B cell (primary cell): ENCODE results near the gene EMC6. TPM values are rescaled to one million over a fixed set of nuclear protein-coding genes. Genes with fewer than 3 reads are reported as not detected.
A peak's percentile ranks its signal among the peaks of the same experiment; 100 is the strongest.

Source experiments
- ATAC-seq: fragments of 200-7000 bp; cut with Tn5 transposase; one replicate; pipeline ENCODE4 v1.10.0; 2021; ENCODE audit warnings: low read depth, mild to moderate bottlenecking, moderate number of reproducible peaks, moderate library complexity
- CTCF ChIA-PET: fragments of 350-600 bp; sonication (Branson Sonifier 250); formaldehyde crosslinking; loops from one replicate; lab custom pipeline; 2021; ENCODE audit warnings: antibody characterized with exemption, inconsistent platforms; lab: Charles Lee
- POLR2A ChIA-PET: fragments of 350-600 bp; sonication (Branson Sonifier 250); formaldehyde crosslinking; loops from one replicate; lab custom pipeline; 2021; ENCODE audit warnings: antibody characterized with exemption; lab: Charles Lee
- DNase-seq: peaks from one replicate; pipeline ENCODE4 v3.0.0; 2013
- H2AFZ ChIP-seq: 2 replicates; pipeline ENCODE4 v1.6.1; 2012; ENCODE audit warnings: mild to moderate bottlenecking, low read depth, low read length; ENCODE audit not compliant: insufficient read depth, poor library complexity, severe bottlenecking
- H3K27ac ChIP-seq, 2 donors: 1 replicate in 1 of 2; 2 replicates in 1 of 2; pipeline ENCODE4 v1.5.1; 2012 to 2013; ENCODE audit warnings: low read length in 2 of 2, mild to moderate bottlenecking in 2 of 2, moderate library complexity in 1 of 2
- H3K27me3 ChIP-seq, 4 experiments: fragments of 200-600 bp in 1 of 4; sonication (generic) in 1 of 4; replicated peaks in 1 of 4; 1 replicate in 2 of 4; 2 replicates in 2 of 4; pipeline versions ENCODE4 v1.6.1 to v1.7.0; 2013 to 2016; ENCODE audit warnings: low read length in 3 of 4, mild to moderate bottlenecking in 2 of 4, mixed read lengths in 1 of 4, moderate library complexity in 1 of 4; ENCODE audit not compliant: insufficient read depth in 4 of 4, control insufficient read depth in 3 of 4; ENCODE audit errors: control extremely low read depth in 1 of 4
- H3K36me3 ChIP-seq, 2 experiments: replicated peaks in 1 of 2; 1 replicate in 1 of 2; 2 replicates in 1 of 2; pipeline versions ENCODE4 v1.6.1 to v1.7.1; 2013; ENCODE audit warnings: low read length in 1 of 2; ENCODE audit not compliant: insufficient read depth in 2 of 2, control insufficient read depth in 1 of 2; ENCODE audit errors: control extremely low read depth in 1 of 2, extremely low read depth in 1 of 2
- H3K4me1 ChIP-seq, 2 donors: fragments of 200-600 bp in 1 of 2; sonication (generic) in 1 of 2; 1 replicate in 1 of 2; 2 replicates in 1 of 2; pipeline versions ENCODE4 v1.5.1 to v1.6.1; 2013 to 2017; ENCODE audit warnings: low read length in 2 of 2; ENCODE audit not compliant: control insufficient read depth in 2 of 2, insufficient read depth in 2 of 2
- H3K4me2 ChIP-seq: replicated peaks from 2 replicates; pipeline ENCODE3; 2012; ENCODE audit warnings: mild to moderate bottlenecking, low read depth, low read length; ENCODE audit not compliant: poor library complexity, severe bottlenecking
- H3K4me3 ChIP-seq, 5 experiments: fragments of 200-600 bp in 1 of 5; sonication (generic) in 1 of 5; 1 replicate in 3 of 5; 2 replicates in 2 of 5; pipeline versions ENCODE4 v1.5.1 to v1.7.0; 2011 to 2016; ENCODE audit warnings: low read length in 4 of 5, mild to moderate bottlenecking in 4 of 5, low read depth in 2 of 5, control low read depth in 1 of 5, moderate library complexity in 1 of 5; ENCODE audit not compliant: insufficient read depth in 1 of 5; ENCODE audit errors: control extremely low read depth in 1 of 5, extremely low read depth in 1 of 5
- H3K79me2 ChIP-seq: fragments of 200-600 bp; sonication (generic); one replicate; pipeline ENCODE4 v1.6.0; 2016; ENCODE audit warnings: low read length; ENCODE audit not compliant: control insufficient read depth, insufficient read depth
- H3K9ac ChIP-seq: fragments of 200-600 bp; sonication (generic); 2 replicates; pipeline ENCODE4 v1.6.1; 2017; ENCODE audit warnings: mild to moderate bottlenecking, low read length, moderate library complexity
- H3K9me3 ChIP-seq, 3 donors: one replicate each; pipeline versions ENCODE4 v1.6.1 to v1.7.1; 2013; ENCODE audit warnings: low read length in 2 of 3; ENCODE audit not compliant: control insufficient read depth in 2 of 3, insufficient read depth in 1 of 3; ENCODE audit errors: control extremely low read depth in 1 of 3
- H4K20me1 ChIP-seq: 2 replicates; pipeline ENCODE4 v1.6.0; 2012; ENCODE audit warnings: mild to moderate bottlenecking, low read length; ENCODE audit not compliant: insufficient read depth, control insufficient read depth, poor library complexity, severe bottlenecking
- H3K27ac Mint-ChIP-seq: one replicate; pipeline ENCODE4 v1.8.0; 2021; ENCODE audit warnings: mixed read lengths
- H3K27me3 Mint-ChIP-seq: one replicate; pipeline ENCODE4 v1.8.0; 2021; ENCODE audit warnings: mixed read lengths
- H3K4me1 Mint-ChIP-seq: one replicate; pipeline ENCODE4 v1.8.0; 2021; ENCODE audit warnings: mixed read lengths
- H3K4me3 Mint-ChIP-seq: one replicate; pipeline ENCODE4 v1.8.0; 2021; ENCODE audit warnings: mixed read lengths
- H3K9me3 Mint-ChIP-seq: one replicate; pipeline ENCODE4 v1.8.0; 2022; ENCODE audit warnings: mixed read lengths; ENCODE audit not compliant: insufficient read depth
- EZH2 ChIP-seq: IDR thresholded peaks from 2 replicates; pipeline ENCODE4 v1.6.1; 2012; ENCODE audit warnings: borderline replicate concordance, low read depth, mild to moderate bottlenecking, moderate library complexity, low read length; ENCODE audit not compliant: insufficient read depth, poor library complexity, severe bottlenecking
- WGBS: methylation state at CpG from one replicate; pipeline ENCODE4 v1.1.5; 2013; ENCODE audit warnings: missing lambda C conversion rate; ENCODE audit not compliant: insufficient coverage; 5-methylcytosine and 5-hydroxymethylcytosine counted together
- intact Hi-C: fragments of 100-400 bp; cut with micrococcal nuclease; formaldehyde crosslinking; loops from one replicate; pipeline ENCODE4 v1.10.0; 2022
- polyA plus RNA-seq: library from polyadenylated mRNA; depleted of rRNA; stranded (reverse); fragments of >200 nt; gene quantifications from 2 replicates; pipeline ENCODE4 v1.2.3, GENCODE V29; 2012
- total RNA-seq, 2 donors: library from RNA; stranded (reverse); fragments of 120-200 nt in 1 of 2; gene quantifications; 1 replicate in 1 of 2; 2 replicates in 1 of 2; pipeline versions ENCODE4 v1.2.3 to v1.2.4, GENCODE V29; 2013 to 2022
- TF ChIP-seq, protein P1 (sequence below): fragments of 200-600 bp; IDR thresholded peaks from one replicate; pipeline ENCODE4 v1.8.0; 2022; ENCODE audit warnings: antibody characterized with exemption, mild to moderate bottlenecking

EMC6 gene
- total and polyA plus RNA-seq, 2 donors (not counting 1 experiment from before 2014, with no cell fraction given) = 21.1 to 23.4 TPM

GRCh38 chr17:3657874-3658783 is 10.5 kb upstream of the EMC6 start:
- no peaks in the 10 kb centered on the region for H3K9me3 ChIP-seq
- no peak overlapping the region for H3K27ac Mint-ChIP-seq
- no peaks in the 10 kb centered on the region for H3K27me3 Mint-ChIP-seq
- peak; percentile 17 for ATAC-seq
- ChIA-PET POLR2A (interaction anchor here (0.6 to 0.7 kb wide), 2 partner anchors 9 to 362 kb away, joined by 6 to 8 read pairs; no protein-coding TSS in a partner anchor), CTCF (no interaction called here)
- intact Hi-C loops = no loop called here
- H3K9ac ChIP-seq = no peak overlapping the region
- H3K27ac ChIP-seq = no peak overlapping the region
- TF ChIP-seq, protein P1, sequence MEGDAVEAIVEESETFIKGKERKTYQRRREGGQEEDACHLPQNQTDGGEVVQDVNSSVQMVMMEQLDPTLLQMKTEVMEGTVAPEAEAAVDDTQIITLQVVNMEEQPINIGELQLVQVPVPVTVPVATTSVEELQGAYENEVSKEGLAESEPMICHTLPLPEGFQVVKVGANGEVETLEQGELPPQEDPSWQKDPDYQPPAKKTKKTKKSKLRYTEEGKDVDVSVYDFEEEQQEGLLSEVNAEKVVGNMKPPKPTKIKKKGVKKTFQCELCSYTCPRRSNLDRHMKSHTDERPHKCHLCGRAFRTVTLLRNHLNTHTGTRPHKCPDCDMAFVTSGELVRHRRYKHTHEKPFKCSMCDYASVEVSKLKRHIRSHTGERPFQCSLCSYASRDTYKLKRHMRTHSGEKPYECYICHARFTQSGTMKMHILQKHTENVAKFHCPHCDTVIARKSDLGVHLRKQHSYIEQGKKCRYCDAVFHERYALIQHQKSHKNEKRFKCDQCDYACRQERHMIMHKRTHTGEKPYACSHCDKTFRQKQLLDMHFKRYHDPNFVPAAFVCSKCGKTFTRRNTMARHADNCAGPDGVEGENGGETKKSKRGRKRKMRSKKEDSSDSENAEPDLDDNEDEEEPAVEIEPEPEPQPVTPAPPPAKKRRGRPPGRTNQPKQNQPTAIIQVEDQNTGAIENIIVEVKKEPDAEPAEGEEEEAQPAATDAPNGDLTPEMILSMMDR = no peak
- TF ChIP-seq EZH2 = no peak
- peaks cover 0 to 4% of the 10 kb centered on the region in 2 donors for H3K4me1 ChIP-seq
- no peak overlapping the region for H3K4me3 Mint-ChIP-seq
- H3K27me3 ChIP-seq = no peaks in the 10 kb centered on the region
- DNase-seq = no peak
- WGBS = 92% methylated on average over 37 of the region's 42 CpGs
- no peak overlapping the region for H3K4me2 ChIP-seq
- peaks cover 2% of the 10 kb centered on the region for H3K4me1 Mint-ChIP-seq
- no peak overlapping the region for H3K4me3 ChIP-seq
- H3K79me2 ChIP-seq = no peaks in the 10 kb centered on the region
- no peak overlapping the region for H2AFZ ChIP-seq
- no peaks in the 10 kb centered on the region for H3K9me3 Mint-ChIP-seq
- H3K36me3 ChIP-seq = peaks cover 0 to 3% of the 10 kb centered on the region in 2 experiments
- no peaks in the 10 kb centered on the region for H4K20me1 ChIP-seq
